Epithelial cell of esophagus (primary cell): ENCODE results near the gene DIP2A.
"Not testable (repeated sequence)": the region's sequence is repeated elsewhere in the genome, so short reads cannot be mapped to it uniquely, and the experiment has no call there.

Experiments
- DNase-seq: peaks from one replicate; pipeline ENCODE4 v3.0.0; 2010; ENCODE audit warnings: low read depth
- H3K4me3 ChIP-seq: 2 replicates; pipeline ENCODE4 v1.5.1; 2011; ENCODE audit warnings: mild to moderate bottlenecking, low read length, control low read depth
- TF ChIP-seq, protein P1 (sequence below): IDR thresholded peaks from 2 replicates; pipeline ENCODE4 v1.5.1; 2011; ENCODE audit warnings: low read depth, mild to moderate bottlenecking, low read length, control low read depth, inconsistent platforms; ENCODE audit not compliant: insufficient read depth; ENCODE audit errors: missing control alignments

DIP2A gene

DNA sequence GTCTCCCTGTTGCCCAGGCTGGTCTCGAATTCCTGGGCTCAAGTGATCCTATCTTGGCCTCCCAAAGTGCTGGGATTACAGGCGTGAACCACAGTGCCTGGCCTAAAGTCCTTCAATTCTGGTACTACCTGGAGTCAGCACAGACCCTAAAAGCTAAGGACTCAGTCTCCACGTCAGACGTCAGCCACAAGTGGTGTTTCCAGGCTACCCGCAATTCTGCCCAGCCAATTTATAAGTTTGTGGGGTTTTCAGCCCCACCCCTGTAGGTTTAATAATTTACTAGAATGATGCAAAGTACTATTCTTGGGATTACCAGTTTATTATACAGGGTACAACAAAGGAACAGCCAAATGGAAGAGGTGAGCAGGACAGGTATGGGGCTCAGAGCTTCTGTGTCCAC is 10.6 kb upstream of the DIP2A start:
- no peak overlapping the region for H3K4me3 ChIP-seq
- no peak for DNase-seq
- TF ChIP-seq, protein P1, sequence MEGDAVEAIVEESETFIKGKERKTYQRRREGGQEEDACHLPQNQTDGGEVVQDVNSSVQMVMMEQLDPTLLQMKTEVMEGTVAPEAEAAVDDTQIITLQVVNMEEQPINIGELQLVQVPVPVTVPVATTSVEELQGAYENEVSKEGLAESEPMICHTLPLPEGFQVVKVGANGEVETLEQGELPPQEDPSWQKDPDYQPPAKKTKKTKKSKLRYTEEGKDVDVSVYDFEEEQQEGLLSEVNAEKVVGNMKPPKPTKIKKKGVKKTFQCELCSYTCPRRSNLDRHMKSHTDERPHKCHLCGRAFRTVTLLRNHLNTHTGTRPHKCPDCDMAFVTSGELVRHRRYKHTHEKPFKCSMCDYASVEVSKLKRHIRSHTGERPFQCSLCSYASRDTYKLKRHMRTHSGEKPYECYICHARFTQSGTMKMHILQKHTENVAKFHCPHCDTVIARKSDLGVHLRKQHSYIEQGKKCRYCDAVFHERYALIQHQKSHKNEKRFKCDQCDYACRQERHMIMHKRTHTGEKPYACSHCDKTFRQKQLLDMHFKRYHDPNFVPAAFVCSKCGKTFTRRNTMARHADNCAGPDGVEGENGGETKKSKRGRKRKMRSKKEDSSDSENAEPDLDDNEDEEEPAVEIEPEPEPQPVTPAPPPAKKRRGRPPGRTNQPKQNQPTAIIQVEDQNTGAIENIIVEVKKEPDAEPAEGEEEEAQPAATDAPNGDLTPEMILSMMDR: no peak

DNA sequence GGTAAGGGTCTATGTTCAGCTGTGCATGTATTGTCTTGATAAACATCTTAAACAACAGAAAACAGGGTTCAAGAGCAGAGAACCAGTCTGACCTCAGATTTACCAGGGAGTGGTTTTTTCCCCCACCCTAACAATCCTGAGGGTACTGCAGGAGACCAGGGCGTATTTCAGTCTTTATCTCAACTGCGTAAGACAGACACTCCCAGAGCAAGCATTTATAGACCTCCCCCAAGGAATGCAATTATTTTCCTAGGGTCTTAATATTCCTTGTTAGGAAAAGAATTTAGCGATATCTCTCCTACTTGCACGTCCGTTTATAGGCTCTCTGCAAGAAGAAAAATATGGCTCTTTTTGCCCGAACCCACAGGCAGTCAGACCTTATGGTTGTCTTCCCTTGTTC is 9.8 kb upstream of the DIP2A start:
- DNase-seq: not testable (repeated sequence)

DNA sequence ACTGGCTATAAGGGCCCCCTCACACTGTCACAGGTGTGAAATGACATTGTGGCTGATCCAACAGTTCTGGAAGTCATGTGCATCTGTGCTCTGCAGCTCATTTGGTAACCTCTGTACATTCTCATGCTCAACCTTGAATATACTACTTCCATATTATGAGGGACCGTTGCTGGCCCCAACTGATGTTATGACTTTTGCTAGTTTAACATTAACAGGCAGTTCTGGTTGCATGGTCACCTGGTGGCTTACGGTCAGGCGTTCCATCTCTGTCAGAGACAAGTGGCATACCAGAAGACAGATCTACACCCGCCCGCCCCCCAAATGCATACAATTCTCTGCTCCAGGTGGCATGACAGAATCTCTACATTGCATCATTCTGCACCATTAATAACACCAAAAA is 6.0 kb upstream of the DIP2A start:
- TF ChIP-seq, protein P1: no peak

More for the DNA sequence above, 9.8 kb upstream of the DIP2A start:
- H3K4me3 ChIP-seq: not testable (repeated sequence)

DNA sequence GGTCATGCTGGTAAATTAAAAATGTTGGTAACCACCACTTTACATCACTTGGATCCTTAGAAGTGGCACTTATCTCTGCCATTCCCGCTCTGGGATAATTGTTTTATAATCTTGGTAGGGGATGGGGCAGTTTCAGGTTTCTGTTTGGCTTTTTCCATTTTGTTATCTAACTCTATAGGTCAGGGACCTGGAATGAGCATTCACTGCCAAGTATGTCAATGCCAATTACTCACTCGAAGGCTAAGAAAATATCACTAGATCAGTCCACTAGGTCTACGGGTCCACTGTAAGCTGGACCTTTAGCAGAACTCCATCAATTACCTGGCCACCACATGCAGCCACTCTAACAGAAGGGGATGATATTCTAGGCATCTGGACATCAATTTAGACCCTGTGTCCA is 4.5 kb upstream of the DIP2A start:
- no peak for DNase-seq

More for the DNA sequence above, 6.0 kb upstream of the DIP2A start:
- DNase-seq: no peak
- H3K4me3 ChIP-seq: no peak overlapping the region

DNA sequence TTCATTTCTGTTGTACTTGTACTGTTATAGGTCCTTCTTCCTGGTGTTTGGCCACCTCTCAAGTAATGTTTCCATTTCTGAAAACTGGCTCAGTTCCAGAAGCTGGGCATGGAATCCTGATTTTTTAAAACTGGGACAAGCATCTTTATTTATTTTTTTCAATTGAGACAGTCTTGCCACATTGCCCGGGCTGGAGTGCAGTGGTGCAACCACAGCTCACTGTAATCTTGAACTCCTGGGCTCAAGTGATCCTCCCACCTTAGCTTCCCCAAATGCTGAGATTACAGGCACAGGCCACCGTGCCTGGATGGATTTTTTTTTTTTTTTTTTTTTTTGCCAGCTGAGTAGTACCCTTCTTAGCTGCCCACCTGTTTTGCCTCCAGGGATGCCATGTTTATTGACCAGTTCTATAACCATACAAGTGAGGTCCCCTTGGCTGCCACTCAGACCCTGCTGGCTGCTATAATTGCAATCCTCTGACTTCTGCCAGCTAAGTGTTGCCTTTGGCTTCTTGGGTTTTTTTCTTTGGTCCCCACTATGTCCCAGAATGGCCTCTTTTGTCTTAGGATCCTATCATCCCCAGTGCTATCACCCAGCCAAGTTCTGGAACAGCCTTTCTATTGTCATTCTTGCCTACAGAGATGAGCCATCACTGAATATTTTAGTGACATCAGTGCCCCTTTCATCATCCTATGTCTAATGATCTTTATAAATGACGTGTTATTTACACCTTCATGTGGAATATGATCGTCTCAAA is 3.9 kb upstream of the DIP2A start:
- TF ChIP-seq, protein P1: no peak
- no peak overlapping the region for H3K4me3 ChIP-seq
- DNase-seq: no peak

More for the DNA sequence above, 4.5 kb upstream of the DIP2A start:
- no peak overlapping the region for H3K4me3 ChIP-seq
- TF ChIP-seq, protein P1: no peak

DNA sequence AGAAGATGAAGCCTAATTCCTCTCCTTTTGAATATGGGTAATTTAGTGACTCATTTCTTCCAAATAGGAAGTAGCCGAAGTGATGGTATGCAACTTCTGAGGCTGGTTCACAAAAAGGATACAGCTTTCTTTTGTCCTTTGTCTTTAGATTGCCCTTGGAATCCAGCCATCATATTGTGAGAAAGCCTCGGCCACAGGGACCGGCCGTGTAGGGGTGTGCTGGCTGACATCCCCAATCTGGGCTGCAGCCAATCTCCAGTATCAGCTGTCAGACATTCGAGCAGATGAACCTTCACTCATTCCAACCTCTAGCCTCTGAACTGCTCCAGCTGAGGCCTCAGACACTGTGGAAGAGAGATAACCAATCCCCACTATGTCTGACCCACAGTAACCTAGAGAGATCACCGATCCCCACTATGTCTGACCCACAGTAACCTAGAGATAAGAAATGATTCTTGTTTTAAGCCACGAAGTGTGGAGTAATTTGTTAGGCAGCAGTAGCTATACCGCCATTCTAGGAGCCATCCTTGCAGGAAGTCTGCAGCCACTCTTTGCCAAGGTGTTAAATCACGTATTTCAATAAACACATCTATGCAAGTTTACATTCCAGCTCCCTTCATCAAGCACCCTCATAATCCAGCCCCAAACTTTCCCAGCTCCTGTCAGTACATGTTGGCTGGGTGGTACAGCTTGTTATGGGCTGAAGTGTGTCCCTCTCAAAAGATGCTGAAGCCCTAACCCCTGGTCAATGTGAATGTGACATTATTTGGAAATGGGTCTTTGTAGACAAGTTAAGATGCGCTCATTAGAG is 2.9 kb upstream of the DIP2A start:
- TF ChIP-seq, protein P1: no peak
- peak; percentile 82 for DNase-seq
- no peak overlapping the region for H3K4me3 ChIP-seq

DNA sequence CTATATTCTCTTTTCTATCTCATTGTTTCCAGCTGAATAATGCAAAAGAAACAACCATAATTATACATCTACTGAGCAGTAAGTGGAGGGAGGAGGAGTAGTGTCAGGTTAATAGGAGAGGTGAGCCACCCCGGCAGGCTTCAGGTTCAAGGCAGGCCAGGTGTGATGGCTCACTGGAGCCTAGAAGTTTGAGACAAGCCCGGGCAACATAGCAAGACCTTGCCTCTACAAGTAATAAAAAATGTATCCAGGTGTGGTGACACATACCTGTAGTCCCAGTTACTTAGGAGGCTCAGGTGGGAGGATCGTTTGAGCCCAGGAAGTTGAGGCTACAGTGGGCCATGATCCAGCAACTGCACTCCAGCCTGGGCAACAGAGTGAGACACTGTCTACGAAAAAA is 1.9 kb upstream of the DIP2A start:
- peak; percentile 92 for DNase-seq
- no peak overlapping the region for H3K4me3 ChIP-seq
- TF ChIP-seq, protein P1: no peak
